HG02981 (cell line): ENCODE results near the gene BBS5.

ENCODE experiments used
- ATAC-seq: cut with Tn5 transposase; IDR thresholded peaks from one replicate; pipeline ENCODE4 v1.9.1; 2021; ENCODE audit warnings: mild to moderate bottlenecking, moderate library complexity; ENCODE audit not compliant: unreplicated experiment

Gene BBS5

GRCh38 chr2:169540146-169540545 is 60.9 kb downstream of the BBS5 start:
- ATAC-seq = no peak

- no peak for ATAC-seq
Measured at GRCh38 chr2:169542433-169542832, 63.1 kb downstream of the BBS5 start.

- ATAC-seq = no peak
Measured at GRCh38 chr2:169546756-169547155, 67.5 kb downstream of the BBS5 start.
